ENCODE measurements around the gene RAB26.
"Not testable (repeated sequence)": the region's sequence is repeated elsewhere in the genome, so short reads cannot be mapped to it uniquely, and the experiment has no call there.

RAB26 gene

GRCh38 chr16:2147981-2148671, at the start of gene RAB26:
TSS of gene RAB26 (plus strand) at chr16:2148625. CDS start at chr16:2148784, 159 bp downstream.
- DNase-seq = peak; percentile 55 to 96 (median 70)
- intact Hi-C loops (cut with DNase I) = no loop called here

GRCh38 chr16:2101581-2101980, 46.8 kb upstream of the RAB26 start:
- intact Hi-C loops (cut with DNase I); DNase-seq: not testable (repeated sequence)

GRCh38 chr16:2102471-2102870, 46.0 kb upstream of the RAB26 start:
- intact Hi-C loops (cut with DNase I) = no loop called here
- DNase-seq = no peak

GRCh38 chr16:2104464-2104863, 44.0 kb upstream of the RAB26 start:
- DNase-seq; intact Hi-C loops (cut with DNase I): not testable (repeated sequence)

GRCh38 chr16:2105291-2105690, 43.1 kb upstream of the RAB26 start:
- intact Hi-C loops (cut with DNase I); DNase-seq: not testable (repeated sequence)

- intact Hi-C loops (cut with DNase I); DNase-seq: not testable (repeated sequence)
These were observed 42.7 kb upstream of the RAB26 start for GRCh38 chr16:2105769-2106168.

DNA sequence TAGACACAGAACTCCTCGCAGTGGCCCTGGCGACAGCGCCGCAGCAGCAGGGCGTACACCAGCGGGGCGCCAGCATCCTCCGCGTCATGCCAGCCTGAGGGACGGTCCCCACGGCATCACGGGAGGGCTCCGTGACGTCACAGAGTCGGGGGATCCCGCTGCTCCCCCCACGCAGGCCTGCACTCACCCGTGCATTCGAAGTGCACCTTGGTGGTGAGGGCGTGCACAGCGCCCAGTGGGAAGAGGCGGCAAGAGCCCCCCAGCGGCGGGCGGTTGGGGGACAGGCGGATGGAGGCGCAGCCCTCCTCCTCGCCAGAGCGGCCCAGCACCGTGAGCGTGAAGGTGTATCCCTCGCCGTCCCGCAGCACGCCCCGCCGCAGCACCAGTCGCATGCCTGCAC, 42.2 kb upstream of the RAB26 start:
- intact Hi-C loops (cut with DNase I); DNase-seq: not testable (repeated sequence)

GRCh38 chr16:2107121-2107790, 41.2 kb upstream of the RAB26 start:
- intact Hi-C loops (cut with DNase I); DNase-seq: not testable (repeated sequence)

DNA sequence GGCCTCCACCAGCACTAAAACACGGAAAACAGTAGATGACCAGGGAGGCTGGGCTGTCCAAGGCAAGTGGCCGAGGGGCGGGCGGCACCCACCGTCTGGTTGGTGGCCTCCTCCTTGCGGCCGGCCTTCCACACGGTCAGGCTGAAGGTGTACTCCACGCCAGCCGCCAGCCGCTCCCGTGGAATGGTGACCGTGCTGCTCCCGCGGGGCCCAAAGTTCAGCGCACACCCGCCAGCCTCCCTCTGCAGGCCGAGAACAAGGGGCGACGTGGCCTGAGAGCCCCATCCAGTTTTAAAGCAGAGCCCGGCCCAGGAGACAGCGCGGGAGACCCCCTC, 40.7 kb upstream of the RAB26 start:
- intact Hi-C loops (cut with DNase I); DNase-seq: not testable (repeated sequence)

DNA sequence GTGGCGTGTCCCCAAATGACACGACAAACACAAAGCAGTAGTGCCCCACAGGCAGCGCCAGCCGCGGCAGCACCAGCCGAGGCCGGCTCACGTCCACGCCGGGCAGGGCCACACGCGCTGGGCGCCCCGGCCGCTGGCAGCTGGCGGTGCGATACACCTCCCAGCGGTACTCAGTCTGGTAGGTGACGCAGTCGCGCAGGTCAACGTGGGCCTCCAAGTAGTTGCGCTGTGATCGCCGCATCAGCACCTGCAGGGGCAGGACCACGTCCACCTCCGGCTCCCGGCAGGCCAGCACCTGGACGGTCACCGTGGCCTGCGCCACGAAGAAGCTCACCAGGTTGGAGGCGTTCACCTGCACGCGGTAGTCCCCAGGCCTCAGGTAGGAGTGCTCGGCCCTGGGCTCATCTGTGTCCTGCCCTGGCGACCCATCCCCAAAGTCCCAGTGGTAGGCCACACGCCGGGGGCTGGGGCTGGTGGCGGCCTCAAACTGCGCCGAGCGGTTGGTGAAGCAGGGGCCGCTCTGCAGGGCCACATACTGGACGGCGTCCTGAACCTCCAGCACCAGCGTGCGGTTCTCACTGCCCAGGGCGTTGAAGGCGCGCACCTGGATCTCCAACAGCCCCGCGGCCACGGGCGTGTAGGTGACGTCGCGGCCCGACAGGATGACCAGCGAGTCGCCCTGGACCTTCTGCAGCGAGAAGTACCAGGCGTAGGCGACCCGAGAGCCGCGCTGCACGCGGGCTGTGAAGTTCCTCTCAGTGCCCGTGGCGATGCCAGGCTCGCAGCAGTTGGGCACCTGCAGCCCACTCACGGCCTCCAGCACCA, 39.8 kb upstream of the RAB26 start:
- intact Hi-C loops (cut with DNase I); DNase-seq: not testable (repeated sequence)

- DNase-seq; intact Hi-C loops (cut with DNase I): not testable (repeated sequence)
These were observed 39.2 kb upstream of the RAB26 start for GRCh38 chr16:2109271-2109580.

- DNase-seq; intact Hi-C loops (cut with DNase I): not testable (repeated sequence)
These were observed 38.6 kb upstream of the RAB26 start for GRCh38 chr16:2109872-2110271.

- DNase-seq; intact Hi-C loops (cut with DNase I): not testable (repeated sequence)
These were observed 38.0 kb upstream of the RAB26 start for GRCh38 chr16:2110332-2111008.

GRCh38 chr16:2111009-2111353, 37.4 kb upstream of the RAB26 start:
- DNase-seq = peak in 1 of 10 donors; percentile 84
- intact Hi-C loops (cut with DNase I) = not testable (repeated sequence)

- DNase-seq = not testable (repeated sequence)
These were observed 36.8 kb upstream of the RAB26 start for GRCh38 chr16:2111412-2112335.

GRCh38 chr16:2112539-2113106, 35.8 kb upstream of the RAB26 start:
- not testable (repeated sequence) for DNase-seq

More at GRCh38 chr16:2111412-2112335, 36.8 kb upstream of the RAB26 start:
- intact Hi-C loops (cut with DNase I) = not testable (repeated sequence)

GRCh38 chr16:2114225-2114624, 34.2 kb upstream of the RAB26 start:
- DNase-seq = peak in 1 of 10 donors; percentile 43
- intact Hi-C loops (cut with DNase I) = not testable (repeated sequence)

More at GRCh38 chr16:2112539-2113106, 35.8 kb upstream of the RAB26 start:
- intact Hi-C loops (cut with DNase I) = not testable (repeated sequence)

- DNase-seq = peak in 1 of 10 donors; percentile 58
- intact Hi-C loops (cut with DNase I) = not testable (repeated sequence)
These were observed 33.4 kb upstream of the RAB26 start for GRCh38 chr16:2114885-2115590.

DNA sequence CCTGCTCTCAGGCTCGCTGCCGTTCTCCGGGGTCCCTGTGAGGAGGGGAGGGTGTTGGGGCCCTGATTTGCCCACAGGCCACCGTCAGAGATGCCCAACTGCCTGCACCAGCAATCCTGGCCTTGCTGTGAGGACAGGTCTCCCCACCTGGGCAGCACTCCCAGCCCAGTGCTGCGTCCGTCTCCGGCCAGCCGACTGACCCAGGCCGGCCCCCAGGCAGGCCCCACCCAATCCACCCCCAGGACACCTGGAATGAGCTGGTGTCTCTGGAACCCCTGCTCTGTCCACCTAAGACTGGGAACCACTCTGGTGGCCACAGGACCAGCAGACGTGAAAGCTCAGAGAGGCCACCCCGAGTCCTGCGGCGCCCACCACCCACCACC, 32.8 kb upstream of the RAB26 start:
- intact Hi-C loops (cut with DNase I) = no loop called here
- DNase-seq = peak in 1 of 10 donors; percentile 52
